Prostate gland (tissue), 2 donors: ENCODE measurements around the gene PRLH. TPM values are rescaled to one million over a fixed set of nuclear protein-coding genes. Genes with fewer than 3 reads are reported as not detected.

Experiments used
- DNase-seq: peaks from one replicate; pipeline ENCODE4 v3.0.0-alpha.2; 2019; ENCODE audit warnings: low spot score
- H3K27ac ChIP-seq, 2 donors: fragments of 200-600 bp; sonication (generic); 2 replicates each; pipeline ENCODE4 v1.5.1; 2017 to 2019
- H3K27me3 ChIP-seq: fragments of 200-600 bp; sonication (generic); replicated peaks from 2 replicates; pipeline ENCODE4 v1.5.1; 2019; ENCODE audit not compliant: insufficient read depth
- H3K36me3 ChIP-seq, 2 donors: fragments of 200-600 bp; sonication (generic); 1 replicate in 1 of 2; 2 replicates in 1 of 2; pipeline versions ENCODE4 v1.5.1 to v1.8.1; 2017 to 2019
- H3K4me1 ChIP-seq: fragments of 200-600 bp; sonication (generic); replicated peaks from 2 replicates; pipeline ENCODE4 v1.5.1; 2019
- H3K4me3 ChIP-seq, 2 donors: fragments of 200-600 bp; sonication (generic); 2 replicates each; pipeline ENCODE4 v1.5.1; 2017 to 2019
- H3K9me3 ChIP-seq: fragments of 200-600 bp; sonication (generic); 2 replicates; pipeline ENCODE4 v1.5.1; 2017
- CTCF ChIP-seq, 4 experiments: fragments of 200-600 bp in 2 of 4; fragments of 450-650 bp in 2 of 4; sonication (generic) in 2 of 4; IDR thresholded peaks; 1 replicate in 3 of 4; 2 replicates in 1 of 4; pipeline ENCODE4 v1.5.1; 2016 to 2019; ENCODE audit warnings: antibody characterized with exemption in 4 of 4, mild to moderate bottlenecking in 2 of 4, moderate library complexity in 2 of 4
- POLR2A ChIP-seq: fragments of 450-650 bp; IDR thresholded peaks from one replicate; pipeline ENCODE4 v1.6.1; 2016; ENCODE audit warnings: antibody characterized with exemption, mild to moderate bottlenecking
- POLR2AphosphoS5 ChIP-seq: sonication (generic); formaldehyde crosslinking; IDR thresholded peaks from one replicate; pipeline ENCODE4 v1.6.1; 2017; ENCODE audit warnings: antibody characterized with exemption
- WGBS: methylation state at CpG from one replicate; pipeline ENCODE4 v1.1.5; 2018; 5-methylcytosine and 5-hydroxymethylcytosine counted together
- intact Hi-C: fragments of 100-400 bp; cut with DNase I; formaldehyde crosslinking; loops from one replicate; pipeline ENCODE4 v1.14.2; 2022
- total RNA-seq, 2 donors: library from RNA; depleted of rRNA; stranded (reverse); fragments of >200 nt; gene quantifications; one replicate each; pipeline ENCODE4 v1.1.0, GENCODE V29; 2016

Gene PRLH
- total RNA-seq, 2 donors from 2014 or later = not detected

GRCh38 chr2:237596520-237597195 lies 30.3 kb downstream of the PRLH start:
- no peaks in the 10 kb centered on the region for H3K27me3 ChIP-seq
- H3K9me3 ChIP-seq = no peaks in the 10 kb centered on the region
- intact Hi-C loops = loop anchor here (5.0 kb wide), 1 partner anchor 71 kb away; no protein-coding TSS in a partner anchor
- TF ChIP-seq CTCF (IDR thresholded peaks at IDR 0.05) (no peak), POLR2AphosphoS5 (no peak), POLR2A (no peak)
- H3K36me3 ChIP-seq = no peaks in the 10 kb centered on the region
- no peak overlapping the region for H3K27ac ChIP-seq
- 88% methylated on average over 13 of the region's 13 CpGs for WGBS
- no peak overlapping the region for H3K4me3 ChIP-seq
- DNase-seq = no peak
- H3K4me1 ChIP-seq = no peaks in the 10 kb centered on the region

GRCh38 chr2:237597196-237598145 lies 31.1 kb downstream of the PRLH start:
- TF ChIP-seq POLR2A (no peak), CTCF (IDR thresholded peaks at IDR 0.05) (no peak), POLR2AphosphoS5 (no peak)
- intact Hi-C loops = loop anchor here (5.0 kb wide), 1 partner anchor 70 kb away; no protein-coding TSS in a partner anchor
- no peak for DNase-seq
- no peak overlapping the region for H3K4me3 ChIP-seq
- H3K9me3 ChIP-seq = no peaks in the 10 kb centered on the region
- no peaks in the 10 kb centered on the region for H3K4me1 ChIP-seq
- no peaks in the 10 kb centered on the region for H3K36me3 ChIP-seq
- WGBS = 90% methylated on average over 29 of the region's 29 CpGs
- H3K27ac ChIP-seq = no peak overlapping the region
- H3K27me3 ChIP-seq = no peaks in the 10 kb centered on the region

GRCh38 chr2:237598468-237599208 lies 32.3 kb downstream of the PRLH start:
- TF ChIP-seq CTCF (IDR thresholded peaks at IDR 0.05) (no peak), POLR2AphosphoS5 (no peak), POLR2A (no peak)
- Histone ChIP-seq H3K4me1 (no peaks in the 10 kb centered on the region), H3K9me3 (no peaks in the 10 kb centered on the region), H3K36me3 (no peaks in the 10 kb centered on the region), H3K4me3 (no peak overlapping the region), H3K27ac (no peak overlapping the region), H3K27me3 (no peaks in the 10 kb centered on the region)
- 93% methylated on average over 14 of the region's 14 CpGs for WGBS
- DNase-seq = no peak
- intact Hi-C loops = loop anchor here (5.0 kb wide), 1 partner anchor 69 kb away; no protein-coding TSS in a partner anchor

GRCh38 chr2:237599465-237600110 lies 33.2 kb downstream of the PRLH start:
- Histone ChIP-seq H3K27me3 (no peaks in the 10 kb centered on the region), H3K4me3 (no peak overlapping the region), H3K27ac (peak overlapping the region; percentile 41 to 43), H3K4me1 (no peaks in the 10 kb centered on the region), H3K36me3 (no peaks in the 10 kb centered on the region), H3K9me3 (no peaks in the 10 kb centered on the region)
- intact Hi-C loops = loop anchor here (5.0 kb wide), 2 partner anchors 68 to 143 kb away; no protein-coding TSS in a partner anchor
- TF ChIP-seq POLR2AphosphoS5 = no peak
- no peak for TF ChIP-seq POLR2A
- TF ChIP-seq CTCF (IDR thresholded peaks at IDR 0.05) = no peak
- WGBS = 83% methylated on average over 9 of the region's 9 CpGs
- DNase-seq = no peak
